GM23338 (cell line): ENCODE data around the gene PKD1L1.

ENCODE experiments used
- REST ChIP-seq: IDR thresholded peaks from one replicate; pipeline ENCODE4 v1.6.1; 2018; ENCODE audit warnings: antibody characterized with exemption; ENCODE audit not compliant: unreplicated experiment
- ZNF331 ChIP-seq: fragments of 250-450 bp; sonication (Bioruptor Pico); IDR thresholded peaks from 2 replicates; pipeline ENCODE4 v1.5.0; 2020; ENCODE audit warnings: low read depth, mild to moderate bottlenecking, moderate library complexity
- TF ChIP-seq, protein P1 (sequence below), 2 experiments: fragments of 200-600 bp in 1 of 2; sonication (generic) in 1 of 2; conservative IDR thresholded peaks; 2 replicates each; pipeline versions ENCODE4 v1.5.1 to v1.6.1; 2016 to 2017; ENCODE audit warnings: antibody characterized with exemption in 2 of 2, low read depth in 2 of 2, mild to moderate bottlenecking in 2 of 2, moderate library complexity in 1 of 2

GRCh38 chr7:47799524-47799923 is 148.7 kb downstream of the PKD1L1 start:
- TF ChIP-seq REST (no peak), ZNF331 (no peak)
- TF ChIP-seq, protein P1, sequence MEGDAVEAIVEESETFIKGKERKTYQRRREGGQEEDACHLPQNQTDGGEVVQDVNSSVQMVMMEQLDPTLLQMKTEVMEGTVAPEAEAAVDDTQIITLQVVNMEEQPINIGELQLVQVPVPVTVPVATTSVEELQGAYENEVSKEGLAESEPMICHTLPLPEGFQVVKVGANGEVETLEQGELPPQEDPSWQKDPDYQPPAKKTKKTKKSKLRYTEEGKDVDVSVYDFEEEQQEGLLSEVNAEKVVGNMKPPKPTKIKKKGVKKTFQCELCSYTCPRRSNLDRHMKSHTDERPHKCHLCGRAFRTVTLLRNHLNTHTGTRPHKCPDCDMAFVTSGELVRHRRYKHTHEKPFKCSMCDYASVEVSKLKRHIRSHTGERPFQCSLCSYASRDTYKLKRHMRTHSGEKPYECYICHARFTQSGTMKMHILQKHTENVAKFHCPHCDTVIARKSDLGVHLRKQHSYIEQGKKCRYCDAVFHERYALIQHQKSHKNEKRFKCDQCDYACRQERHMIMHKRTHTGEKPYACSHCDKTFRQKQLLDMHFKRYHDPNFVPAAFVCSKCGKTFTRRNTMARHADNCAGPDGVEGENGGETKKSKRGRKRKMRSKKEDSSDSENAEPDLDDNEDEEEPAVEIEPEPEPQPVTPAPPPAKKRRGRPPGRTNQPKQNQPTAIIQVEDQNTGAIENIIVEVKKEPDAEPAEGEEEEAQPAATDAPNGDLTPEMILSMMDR (conservative IDR thresholded peaks at IDR 0.05; ENCODE audit: low read depth in 2 of 2): no peak
